ENCODE results near the gene ROCK1.
"Not testable (repeated sequence)": the region's sequence is repeated elsewhere in the genome, so short reads cannot be mapped to it uniquely, and the experiment has no call there.

The ROCK1 gene

DNA sequence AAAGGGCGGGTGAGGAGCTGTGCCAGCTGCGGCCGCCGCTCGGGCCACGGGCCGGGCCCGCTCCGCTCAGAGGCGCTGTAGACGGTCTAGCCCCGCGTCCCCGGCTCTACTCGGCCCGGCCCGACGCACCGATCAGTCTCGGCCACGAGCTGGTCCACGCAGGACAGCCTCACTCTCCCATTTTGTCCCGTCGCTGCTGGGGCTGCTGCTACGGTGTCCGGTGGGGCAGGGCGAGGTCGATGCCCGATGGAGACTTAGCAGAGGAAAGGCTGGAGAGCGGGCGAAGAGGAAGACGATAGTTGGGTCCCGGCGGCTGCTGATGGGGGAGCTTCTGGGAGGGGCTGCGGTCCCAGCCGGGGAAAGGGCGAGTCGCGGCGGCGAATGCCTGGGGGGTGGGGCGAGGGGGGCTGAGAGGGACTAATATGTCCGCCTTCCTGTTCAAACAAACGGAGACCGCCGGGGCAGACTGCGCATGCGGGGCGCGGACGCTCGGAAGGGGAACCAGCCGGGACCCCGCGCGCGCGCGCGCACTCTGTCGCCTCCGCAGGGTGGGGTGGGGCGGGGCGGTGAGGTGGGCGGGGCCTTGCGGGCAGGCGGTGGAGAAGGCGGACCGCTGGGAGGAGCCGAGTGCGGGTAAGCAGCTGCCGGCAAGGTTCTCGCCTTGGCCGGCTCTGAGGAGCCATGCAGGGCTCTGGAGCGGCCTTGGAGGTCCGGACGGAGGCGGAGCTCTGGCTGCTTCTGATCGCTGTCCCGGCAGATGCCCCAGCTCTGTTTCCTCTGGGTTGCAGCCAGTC, at the start of gene ROCK1:
Gene ROCK1, minus strand, starts transcription at position 468 of the 794 bp plus-strand sequence. CDS start 903 bp downstream, outside the sequence.
- peak; percentile 100 for DNase-seq

DNA sequence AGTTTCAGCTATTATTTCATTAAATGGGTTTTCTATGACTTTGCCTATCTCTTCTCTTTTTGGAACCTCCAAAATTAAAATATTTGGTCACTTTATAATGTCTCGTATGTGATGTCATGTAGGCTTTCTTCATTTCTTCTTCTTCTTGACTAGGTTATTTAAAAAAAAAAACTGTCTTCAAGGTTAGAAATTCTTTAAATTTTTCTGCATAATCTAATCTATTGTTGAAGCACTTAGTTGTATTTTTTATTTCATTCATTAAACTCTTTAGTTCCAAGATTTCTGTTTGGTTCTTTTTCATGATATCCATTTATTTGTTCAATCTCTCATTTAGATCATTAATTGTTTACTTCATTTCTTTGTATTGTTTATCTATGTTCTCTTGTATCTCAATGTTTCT, 43.8 kb upstream of the ROCK1 start:
- no peak for DNase-seq

DNA sequence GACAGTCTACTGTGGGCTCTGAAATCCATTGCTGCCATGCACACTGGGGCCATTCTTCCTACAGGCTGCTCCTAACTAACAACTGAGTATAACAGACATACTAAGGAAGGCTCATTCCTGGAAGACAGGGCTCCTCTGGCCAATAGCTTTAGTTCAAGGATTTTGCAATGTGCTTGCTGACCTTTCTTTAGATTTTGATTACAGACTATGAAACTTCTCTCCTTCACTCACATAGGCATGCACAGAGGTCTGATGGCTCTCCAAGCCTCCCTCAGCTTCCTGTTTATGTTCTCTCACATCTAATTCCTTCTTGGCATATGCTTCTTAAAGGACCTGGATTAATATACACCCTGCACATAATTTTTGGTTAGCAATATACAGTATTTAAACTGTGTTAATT, 34.4 kb upstream of the ROCK1 start:
- DNase-seq = no peak

DNA sequence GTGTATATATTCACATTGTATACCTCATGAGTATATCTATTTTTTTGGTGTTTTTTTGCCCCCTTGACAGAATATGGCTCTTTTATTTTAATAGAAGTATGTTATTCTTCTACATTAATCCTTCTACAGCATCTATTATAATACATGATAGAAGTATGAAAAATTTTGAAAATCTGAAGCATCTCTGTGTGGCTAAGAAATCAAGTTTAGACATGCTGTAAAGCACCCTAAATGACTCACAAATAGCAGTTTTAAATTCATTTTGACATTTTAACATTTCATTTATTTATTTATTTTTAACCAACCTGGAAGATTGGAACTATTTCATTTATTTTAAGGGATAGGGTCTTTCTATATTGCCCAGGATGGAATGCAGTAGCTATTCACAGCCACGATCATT, 33.8 kb upstream of the ROCK1 start:
- DNase-seq = no peak

DNA sequence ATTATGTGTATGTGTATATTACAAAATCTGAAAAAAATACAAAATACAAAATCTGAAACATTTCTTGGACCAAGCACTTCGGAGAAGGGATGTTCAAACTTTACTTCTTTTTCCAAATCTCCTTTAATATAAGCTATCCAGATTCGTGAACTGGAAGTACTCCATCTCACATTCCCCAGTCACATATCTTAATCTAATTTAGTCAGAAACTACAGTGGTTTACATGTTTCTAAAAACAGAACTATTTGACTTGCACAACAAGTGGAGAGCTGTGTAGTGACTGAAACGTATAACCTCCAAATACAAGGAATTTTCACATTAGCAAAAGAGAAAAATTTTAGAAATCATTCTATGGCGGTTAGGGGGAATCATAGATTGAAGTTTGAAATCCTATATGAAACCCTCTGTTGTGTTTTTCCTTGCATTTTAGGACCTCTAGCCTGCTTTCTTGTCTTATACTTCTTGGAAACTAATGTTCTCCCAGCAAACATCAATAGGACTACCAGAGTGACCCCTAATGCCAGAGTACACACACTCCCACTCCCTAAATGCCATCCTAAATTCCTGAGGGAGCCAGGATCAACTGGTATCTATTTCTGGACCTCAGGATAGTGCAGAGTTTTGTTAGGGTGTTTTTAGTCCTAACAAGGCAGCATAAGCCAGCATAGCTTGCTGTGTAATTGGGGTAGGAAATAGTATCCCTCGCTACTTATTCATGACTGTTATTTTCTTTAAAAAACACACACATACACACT, 30.2 kb upstream of the ROCK1 start:
- no peak for DNase-seq

DNA sequence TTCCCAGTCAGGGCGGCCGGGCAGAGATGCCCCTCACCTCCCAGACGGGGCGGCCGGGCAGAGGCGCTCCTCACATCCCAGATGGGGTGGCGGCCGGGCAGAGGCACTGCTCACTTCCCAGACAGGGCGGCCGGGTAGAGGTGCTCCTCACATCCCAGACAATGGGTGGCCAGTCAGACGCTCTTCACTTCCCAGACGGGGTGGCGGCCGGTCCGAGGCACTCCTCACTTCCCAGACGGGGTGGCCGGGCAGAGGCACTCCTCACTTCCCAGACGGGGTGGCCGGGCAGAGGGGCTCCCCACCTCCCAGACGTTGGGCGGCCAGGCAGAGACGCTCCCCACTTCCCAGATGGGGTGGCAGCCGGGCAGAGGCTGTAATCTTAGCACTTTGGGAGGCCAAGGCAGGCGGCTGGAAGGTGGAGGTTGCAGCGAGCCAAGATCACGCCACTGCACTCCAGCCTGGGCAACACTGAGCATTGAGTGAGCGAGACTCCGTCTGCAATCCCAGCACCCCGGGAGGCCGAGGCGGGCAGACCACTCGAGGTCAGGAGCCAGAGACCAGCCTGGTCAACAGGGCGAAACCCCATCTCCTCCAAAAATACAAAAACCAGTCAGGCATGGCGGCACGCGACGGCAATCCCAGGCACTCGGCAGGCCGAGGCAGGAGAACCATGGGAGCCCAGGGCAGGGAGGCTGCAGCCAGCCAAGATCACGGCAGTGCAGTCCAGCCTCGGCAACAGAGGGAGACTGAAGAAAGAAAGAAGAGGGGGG, 26.3 kb upstream of the ROCK1 start:
- not testable (repeated sequence) for DNase-seq

DNA sequence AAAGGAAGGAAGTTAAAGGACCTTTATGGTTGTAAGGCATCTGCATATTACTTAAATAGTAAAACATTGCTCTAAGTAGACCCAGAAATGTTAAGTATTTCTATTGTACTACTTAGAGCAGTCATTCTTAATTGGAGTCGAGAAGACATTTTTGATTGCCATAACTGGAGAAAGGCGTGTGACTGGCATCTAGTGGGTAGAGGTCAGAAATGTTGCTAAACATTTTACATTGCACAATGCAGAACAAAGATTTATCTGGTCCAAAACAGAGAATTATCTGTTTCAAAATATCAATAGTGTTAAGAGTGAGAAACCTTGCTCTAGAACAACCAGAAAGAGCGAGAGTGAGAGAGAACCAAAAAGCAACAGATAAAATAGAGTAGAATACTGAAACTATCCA, 23.3 kb upstream of the ROCK1 start:
- DNase-seq = no peak

DNA sequence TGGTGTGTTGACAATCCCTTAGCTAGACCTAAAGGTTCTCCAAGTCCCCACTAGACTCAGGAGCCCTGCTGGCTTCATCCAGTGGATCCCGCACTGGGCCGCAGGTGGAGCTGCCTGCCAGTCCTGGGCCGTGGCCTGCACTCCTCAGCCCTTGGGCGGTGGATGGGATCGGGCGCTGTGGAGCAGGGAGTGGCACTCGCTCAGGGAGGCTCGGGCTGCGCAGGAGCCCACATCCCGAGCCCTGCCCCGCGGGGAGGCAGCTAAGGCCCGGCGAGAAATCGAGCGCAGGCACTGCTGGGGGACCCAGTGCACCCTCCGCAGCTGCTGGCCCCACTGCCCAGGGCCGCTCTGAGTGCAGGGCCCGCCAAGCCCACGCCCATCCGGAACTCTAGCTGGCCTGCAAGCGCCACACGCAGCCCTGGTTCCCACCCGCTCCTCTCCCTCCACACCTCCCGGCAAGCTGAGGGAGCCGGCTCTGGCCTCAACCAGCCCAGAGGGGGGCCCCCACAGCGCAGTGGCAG, 20.8 kb upstream of the ROCK1 start:
- DNase-seq = no peak

DNA sequence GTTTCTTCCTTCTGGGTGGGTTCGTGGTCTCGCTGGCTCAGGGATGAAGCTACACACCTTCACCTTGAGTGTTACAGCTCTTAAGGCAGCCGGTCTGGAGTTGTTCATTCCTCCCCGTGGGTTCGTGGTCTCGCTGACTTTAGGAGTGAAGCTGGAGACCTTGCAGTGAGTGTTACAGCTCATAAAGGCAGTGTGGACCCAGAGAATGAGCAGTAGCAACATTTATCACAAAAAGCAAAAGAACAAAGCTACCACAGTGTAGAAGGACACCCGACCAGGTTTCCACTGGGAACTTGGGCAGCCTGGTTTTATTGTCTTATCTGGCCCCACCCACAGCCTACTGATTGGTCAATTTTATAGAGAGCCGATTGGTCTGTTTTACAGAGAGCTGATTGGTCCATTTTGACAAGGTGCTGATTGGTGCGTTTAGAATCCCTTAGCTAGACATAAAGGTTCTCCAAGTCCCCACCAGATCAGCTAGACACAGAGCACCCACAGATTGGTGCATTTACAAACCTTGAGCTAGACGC, 20.1 kb upstream of the ROCK1 start:
- no peak for DNase-seq

DNA sequence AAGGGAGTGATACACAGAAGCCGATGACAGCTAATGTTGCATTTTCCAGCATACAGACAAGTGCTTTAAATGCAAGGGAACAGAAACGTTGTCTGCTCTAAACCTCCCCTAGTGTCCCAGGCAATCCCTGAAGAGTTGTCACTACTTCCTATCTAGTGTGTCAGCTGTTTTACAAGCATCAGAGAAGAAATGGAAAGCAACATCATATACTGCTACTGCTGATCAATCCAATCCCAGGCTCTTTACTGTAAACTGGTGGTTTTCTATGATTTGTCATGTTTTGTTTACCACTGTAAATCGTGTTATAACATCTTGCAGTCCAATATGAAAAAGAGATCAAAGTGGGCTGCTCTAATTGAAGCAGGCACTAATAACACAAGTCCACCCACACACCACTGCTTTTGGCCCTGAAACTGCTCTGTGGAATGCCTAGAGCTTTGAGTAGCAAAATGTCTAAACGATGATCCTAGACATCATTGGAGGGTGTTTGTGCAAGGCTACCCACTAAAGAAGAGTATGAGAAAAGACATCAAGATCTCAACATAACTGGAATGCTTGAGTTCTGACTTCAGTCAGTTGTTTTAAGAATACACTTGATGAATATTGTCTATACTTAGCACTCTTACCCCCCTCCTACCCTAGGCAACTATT, 18.1 kb upstream of the ROCK1 start:
- no peak for DNase-seq

DNA sequence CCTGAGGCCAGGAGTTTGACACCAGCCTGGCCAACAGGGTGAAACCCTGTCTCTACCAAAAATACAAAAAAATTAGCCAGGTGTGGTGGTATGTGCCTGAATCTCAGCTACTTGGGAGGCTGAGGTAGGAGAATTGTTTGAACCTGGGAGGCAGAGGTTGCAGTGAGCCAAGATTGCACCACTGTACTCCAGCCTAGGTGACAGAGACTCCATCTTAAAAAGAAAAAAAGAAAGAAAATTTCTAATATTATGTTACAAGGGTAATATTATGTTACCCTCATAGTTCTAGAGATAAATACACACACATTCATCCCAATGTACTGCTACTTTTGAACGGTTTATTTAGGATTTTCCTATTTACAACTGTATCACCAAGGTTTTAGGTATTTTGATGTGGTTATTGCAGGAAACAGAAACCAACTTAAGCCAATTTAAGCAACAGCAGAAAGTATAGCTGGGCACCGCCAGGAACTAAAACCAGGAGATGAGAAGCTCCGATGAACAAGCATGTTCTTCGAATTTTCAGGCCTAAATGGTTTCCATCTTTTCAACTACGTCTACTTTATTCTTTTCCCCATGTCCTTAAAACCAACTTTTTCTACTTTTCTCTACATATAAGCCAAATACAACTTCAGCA, 11.8 kb upstream of the ROCK1 start:
- no peak for DNase-seq

DNA sequence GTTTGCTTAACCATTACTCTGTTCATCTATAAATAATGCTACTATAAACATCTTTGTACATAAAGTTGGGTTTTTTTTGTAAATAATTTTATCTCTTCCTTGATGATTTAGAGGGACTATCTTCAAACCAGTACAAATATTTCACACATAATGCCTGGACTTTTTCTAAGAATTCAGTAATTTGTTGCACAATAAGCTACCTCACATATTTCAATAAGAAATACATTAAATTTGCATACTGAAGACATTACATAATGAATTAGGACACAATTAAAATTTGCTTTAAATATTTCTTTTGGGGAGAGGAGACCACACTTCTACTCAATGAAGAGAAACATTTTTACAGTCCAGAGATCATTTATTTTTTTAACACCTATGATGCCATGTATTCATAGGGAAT, 7.2 kb upstream of the ROCK1 start:
- DNase-seq = no peak

DNA sequence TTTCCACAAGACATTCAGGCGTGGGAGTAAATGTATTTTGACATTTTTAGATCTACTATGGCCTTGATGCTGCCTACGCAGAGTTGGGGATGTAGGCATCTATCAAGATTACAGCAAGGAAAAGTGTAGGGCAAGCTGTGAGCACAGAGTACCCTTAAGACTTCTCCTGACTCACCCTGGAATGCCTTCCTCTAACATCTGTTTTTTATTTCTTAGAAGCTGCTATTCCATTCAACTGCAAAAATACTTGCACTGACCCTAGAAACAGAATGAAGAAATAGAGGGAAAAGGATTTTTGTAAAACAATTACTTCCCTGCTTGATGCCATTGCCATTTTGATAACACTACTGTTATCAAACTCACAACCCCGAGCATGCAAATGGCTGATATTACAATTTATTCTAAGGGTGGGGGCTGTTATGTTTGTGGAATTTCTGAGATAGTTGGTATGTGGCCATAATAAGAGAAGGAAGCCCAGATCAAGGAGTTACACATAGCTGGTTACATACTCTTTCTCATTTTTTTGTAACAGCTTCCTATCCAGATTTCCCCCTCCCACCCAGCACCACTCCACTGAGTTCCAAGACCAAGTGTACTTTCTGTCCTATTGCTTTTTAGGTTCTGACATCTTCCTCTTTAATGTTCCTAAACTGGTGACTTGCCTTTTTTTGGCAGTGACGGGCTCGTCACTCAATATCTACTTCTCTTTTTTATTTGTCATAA, 6.0 kb upstream of the ROCK1 start:
- DNase-seq = no peak

DNA sequence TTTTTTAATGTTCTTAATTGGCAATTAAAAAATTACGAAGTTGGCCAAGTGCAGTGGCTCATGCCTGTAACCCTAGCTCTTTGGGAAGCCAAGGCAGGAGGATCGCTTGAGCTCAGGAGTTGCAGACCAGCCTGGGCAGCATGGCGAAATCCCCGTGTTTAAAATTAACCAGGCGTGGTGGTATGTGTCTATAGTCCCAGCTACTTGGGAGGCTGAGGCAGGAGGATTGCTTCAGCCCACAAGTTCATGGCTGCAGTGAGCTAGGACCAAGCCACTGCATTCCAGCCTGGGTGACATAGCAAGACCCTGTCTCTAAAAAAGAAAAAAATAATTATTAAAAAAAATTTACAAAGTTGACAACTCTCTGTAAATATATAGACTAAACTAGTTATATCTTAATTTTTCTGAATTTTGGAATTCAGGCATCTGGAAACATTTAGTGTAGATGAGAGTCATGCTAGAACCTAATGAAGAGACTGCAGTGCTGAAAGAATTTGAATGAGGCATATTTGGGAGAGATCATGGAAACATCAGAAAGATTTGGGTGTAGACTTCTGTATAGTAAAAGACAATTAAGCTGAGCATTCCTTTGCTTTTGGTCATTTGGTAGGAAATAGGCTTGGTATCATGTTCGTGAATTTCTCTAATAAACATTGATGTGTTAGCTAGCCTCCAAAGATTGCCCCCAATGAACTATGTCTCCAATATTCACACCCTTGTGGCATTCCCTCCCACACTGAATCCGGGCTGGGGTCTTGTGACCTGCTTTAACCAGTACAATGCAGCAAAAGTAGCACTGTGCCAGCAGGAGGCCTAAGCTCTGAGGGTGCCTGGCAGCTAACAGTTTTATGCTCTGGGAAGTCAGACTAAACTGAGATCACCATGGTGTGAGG, 4.2 kb upstream of the ROCK1 start:
- DNase-seq = no peak

DNA sequence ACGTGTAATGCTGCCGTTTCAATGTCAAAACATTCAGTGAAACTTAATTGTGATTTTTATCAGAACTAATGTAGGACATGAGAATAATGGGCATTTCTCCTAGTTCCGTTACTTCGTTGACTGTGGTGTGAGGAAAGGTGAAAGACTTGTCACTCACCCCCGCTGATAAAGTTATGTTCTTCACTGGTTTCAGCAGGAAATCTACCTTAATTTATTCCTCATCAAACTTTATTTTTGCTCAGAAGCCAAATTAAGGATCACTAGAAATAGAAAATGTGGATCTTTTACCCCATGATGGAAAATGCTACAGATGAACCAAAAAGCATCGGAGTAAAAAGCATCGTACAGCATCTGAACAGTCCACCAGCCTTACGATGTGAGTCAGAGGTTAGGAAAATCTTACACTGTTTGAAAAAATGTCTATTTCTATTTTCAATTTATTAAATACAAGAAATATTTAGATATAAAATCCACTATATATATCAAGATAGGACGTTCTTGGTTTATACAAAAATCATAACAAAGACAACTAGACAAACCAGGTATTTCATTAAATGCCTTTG, 1.0 kb upstream of the ROCK1 start:
- DNase-seq = no peak

DNA sequence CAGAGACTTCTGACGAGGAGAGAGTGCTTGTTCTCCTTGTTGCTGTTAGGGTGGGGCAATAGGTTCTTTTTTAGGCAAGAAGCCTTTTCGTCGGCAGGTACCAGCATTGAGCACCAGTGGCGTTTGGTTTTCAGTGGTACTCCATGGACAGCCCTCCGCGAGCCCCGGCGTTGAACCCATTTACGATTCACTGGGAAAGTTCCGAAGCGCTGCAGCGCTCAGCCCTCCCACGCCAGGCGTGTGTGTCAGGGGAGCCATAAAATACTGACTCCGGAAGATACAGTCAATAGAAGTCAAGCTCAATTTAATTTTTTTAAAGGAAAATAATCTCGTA, 494 bp upstream of the ROCK1 start:
- no peak for DNase-seq

DNA sequence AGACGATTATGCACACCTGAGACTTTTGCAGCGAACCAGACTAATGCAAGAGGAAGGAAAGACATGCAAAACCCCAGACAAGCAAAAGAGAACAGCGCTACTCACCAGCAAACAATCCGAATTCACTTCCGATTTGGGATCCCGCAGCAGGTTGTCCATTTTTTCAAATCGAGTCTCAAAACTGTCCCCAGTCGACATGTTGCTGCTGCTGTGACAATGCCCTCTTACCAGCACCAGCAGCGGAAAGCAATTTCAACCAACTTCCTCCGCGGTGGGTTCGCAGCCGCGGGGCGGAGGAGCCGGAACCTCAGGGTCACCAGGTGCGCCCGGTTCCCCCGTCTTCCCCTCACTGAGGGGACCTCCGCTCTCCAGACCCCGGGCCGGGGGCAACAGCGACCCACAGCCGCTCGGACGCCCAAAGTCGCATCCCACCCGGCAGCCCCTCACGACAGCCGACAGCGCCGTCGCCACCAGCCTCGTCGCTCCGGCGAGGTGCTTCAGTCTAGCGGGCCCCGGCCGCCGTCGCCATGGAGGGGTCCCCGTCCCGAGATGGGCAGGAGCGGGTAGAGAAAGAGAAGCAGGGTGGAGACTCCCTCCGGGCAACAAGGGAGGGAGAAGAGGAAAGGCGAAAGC, 784 bp downstream of the ROCK1 start:
- DNase-seq = peak; percentile 61

DNA sequence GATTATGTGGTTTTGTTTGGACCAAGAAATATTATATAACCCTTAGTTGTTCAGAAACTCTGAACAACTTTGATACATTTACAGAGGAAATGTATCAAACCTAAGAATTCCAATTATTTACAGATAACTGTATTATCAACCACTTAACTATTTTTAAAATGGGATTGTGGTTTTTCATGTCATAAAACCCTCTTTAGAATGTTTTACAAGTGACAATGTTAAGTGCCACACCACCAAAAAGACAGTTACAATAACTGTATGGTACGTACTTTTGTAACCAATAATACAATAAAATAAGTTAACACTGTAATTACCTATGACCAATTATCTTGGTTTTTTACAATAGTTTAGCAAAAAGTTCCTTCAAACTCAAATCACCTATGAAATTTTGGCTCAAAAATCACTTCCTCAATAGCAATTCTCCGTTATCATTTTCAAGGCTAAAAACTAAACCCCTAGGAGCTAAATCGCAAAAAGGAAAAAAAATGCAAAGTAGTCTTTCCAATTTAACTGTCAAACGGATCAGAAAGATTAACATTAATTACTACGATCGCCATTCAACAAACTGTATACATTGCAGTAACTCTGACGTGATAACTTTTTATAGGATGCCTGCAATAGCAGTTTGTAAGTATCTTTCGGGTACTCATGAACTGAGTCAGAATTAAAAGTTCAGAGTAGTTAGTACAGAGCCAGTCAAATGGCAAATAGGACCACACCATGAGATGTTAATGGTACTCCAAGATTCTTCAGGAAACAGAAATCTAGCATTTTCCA, 1.5 kb downstream of the ROCK1 start:
- no peak for DNase-seq

DNA sequence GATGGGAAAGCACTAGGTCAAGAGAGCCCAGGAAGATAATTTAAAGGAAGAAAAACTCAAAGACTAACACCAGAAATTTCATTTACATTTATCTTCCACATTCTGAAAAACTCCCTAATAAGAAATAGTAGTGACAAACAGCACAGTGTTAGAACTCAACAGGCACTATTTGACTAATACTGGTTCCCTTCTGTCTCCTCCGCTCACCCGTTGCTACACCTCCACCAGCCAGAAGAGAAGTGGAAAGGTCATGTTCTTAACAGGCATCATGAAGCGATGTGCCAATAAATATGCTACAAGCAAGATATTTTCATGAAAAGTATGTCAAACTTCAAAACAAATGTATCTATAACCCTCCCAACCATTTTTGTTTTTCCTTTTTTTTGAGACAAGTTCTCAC, 5.7 kb downstream of the ROCK1 start:
- DNase-seq = no peak

All from femur (tissue), 1 donor.